ENCODE results near the gene SUSD3. TPM values are rescaled to one million over a fixed set of nuclear protein-coding genes. Genes with fewer than 3 reads are reported as not detected.

The SUSD3 gene
- total RNA-seq, 1 donor from 2014 or later, result not detected

DNA sequence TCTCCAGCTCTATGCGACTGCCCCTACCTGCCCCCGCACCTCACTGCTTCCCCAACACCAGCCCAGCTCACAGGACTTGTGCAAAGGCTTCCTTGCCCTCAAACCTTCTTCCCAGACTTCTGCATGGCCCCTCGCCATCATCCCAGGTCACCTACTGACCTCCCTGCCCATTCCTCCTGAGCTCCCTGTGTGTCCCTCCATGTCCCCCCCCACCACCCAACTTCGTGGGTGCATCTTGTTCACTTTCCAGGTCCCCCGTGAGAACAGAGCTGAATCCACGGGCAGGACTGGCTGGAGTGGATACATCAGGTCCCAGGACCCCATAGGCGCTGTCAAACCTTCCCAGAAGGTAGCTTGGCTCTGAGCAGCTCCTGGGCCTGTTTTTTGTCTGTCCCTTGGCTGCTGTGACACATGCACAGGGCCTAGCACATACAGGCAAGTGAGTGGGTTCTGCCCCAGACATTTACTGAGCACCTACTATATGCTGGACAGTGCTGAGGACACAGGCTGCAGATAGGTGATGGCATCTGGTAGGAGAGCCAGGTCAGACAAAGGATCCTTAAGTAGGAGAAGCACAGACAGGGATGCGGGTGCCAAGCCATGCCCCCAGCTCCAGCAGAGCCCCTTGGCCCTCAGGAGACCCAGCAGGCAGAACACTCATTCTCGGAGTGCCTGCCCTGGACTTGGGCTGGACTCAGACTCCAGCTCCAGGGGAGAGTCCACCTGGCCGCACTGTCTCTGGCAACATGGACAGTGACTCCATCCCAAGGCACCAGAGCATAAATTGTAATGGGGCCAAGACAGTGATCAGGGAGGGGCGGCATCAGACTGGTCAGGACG lies 60.6 kb downstream of the SUSD3 start:
- H3K27ac Mint-ChIP-seq (ENCODE audit: unreplicated experiment), result no peak overlapping the region
- DNase-seq (ENCODE audit: low spot score), result peak; percentile 71
- TF ChIP-seq, protein P1, sequence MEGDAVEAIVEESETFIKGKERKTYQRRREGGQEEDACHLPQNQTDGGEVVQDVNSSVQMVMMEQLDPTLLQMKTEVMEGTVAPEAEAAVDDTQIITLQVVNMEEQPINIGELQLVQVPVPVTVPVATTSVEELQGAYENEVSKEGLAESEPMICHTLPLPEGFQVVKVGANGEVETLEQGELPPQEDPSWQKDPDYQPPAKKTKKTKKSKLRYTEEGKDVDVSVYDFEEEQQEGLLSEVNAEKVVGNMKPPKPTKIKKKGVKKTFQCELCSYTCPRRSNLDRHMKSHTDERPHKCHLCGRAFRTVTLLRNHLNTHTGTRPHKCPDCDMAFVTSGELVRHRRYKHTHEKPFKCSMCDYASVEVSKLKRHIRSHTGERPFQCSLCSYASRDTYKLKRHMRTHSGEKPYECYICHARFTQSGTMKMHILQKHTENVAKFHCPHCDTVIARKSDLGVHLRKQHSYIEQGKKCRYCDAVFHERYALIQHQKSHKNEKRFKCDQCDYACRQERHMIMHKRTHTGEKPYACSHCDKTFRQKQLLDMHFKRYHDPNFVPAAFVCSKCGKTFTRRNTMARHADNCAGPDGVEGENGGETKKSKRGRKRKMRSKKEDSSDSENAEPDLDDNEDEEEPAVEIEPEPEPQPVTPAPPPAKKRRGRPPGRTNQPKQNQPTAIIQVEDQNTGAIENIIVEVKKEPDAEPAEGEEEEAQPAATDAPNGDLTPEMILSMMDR (IDR thresholded peaks at IDR 0.05), result no peak

DNA sequence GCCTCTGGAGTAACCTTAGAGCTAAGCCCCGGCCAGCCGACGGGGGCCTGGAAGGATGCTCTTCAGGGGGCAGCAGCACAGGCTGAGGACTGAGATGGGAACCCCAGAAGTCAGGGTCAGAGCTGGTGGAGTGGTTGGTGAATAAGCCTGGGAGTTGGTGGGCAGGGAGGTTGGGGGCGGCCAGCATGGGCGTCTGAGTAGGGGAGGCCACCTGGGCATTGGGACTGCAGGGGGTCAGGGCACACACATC lies 61.1 kb downstream of the SUSD3 start:
- Mint-ChIP-seq H3K36me3 (ENCODE audit: low read depth) (peaks cover 7% of the 10 kb centered on the region), H3K4me1 (ENCODE audit: low read depth) (peaks cover 11% of the 10 kb centered on the region), H3K27me3 (ENCODE audit: low read depth) (no peaks in the 10 kb centered on the region), H3K27ac (ENCODE audit: unreplicated experiment) (peak overlapping the region; percentile 82), H3K4me3 (ENCODE audit: unreplicated experiment) (no peak overlapping the region), H3K9me3 (ENCODE audit: low read depth) (no peaks in the 10 kb centered on the region)
- DNase-seq (ENCODE audit: low spot score), result no peak
- TF ChIP-seq, protein P1 (IDR thresholded peaks at IDR 0.05), result no peak

More for the DNA sequence above, 60.6 kb downstream of the SUSD3 start:
- Mint-ChIP-seq H3K4me1 (ENCODE audit: low read depth) (peaks cover 11% of the 10 kb centered on the region), H3K4me3 (ENCODE audit: unreplicated experiment) (no peak overlapping the region), H3K36me3 (ENCODE audit: low read depth) (peaks cover 6% of the 10 kb centered on the region), H3K9me3 (ENCODE audit: low read depth) (no peaks in the 10 kb centered on the region), H3K27me3 (ENCODE audit: low read depth) (no peaks in the 10 kb centered on the region)

DNA sequence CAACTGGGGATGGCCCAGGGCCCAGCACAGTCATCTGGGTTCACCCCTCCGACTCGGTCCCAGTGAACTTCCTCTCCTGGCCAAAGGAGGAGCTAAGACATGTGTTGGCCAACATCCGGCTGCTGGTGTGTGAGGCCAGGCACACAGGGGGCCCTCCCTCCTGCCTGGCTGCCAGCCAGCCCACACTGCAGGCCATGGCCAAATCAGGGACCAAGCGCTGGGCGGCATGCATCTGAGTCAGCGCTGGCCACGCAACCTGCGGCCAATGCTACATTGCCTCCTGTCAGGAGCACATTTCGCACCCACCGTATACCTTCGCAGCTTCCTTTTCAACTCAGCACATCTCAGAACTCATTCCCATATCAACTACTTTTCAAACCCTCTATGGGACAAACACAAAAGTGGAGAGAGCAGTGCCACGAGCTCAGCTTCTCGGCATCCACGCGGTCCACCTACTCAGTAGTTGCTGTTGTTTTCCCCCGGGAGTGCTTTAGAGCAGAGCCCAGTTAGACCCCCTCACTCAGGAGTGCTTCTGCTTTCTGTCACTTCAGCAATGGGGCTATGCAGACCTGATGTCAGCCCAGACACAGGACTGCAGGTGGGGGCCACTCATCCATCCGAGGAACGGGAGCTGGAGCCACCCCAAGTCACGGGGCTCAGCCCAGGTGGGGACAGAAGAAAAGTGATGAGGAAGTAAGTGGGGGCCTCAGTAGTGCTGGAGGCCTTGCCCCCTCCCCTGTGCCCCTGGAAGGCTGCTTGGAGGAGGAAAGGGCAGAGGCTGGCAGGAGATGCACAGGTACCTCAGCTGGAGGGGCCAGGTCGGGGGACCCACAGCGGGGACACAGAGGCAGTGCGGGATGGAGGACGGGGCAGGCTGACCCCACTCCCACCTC lies 61.7 kb downstream of the SUSD3 start:
- H3K9me3 Mint-ChIP-seq (ENCODE audit: low read depth), result no peaks in the 10 kb centered on the region
- H3K4me3 Mint-ChIP-seq (ENCODE audit: unreplicated experiment), result no peak overlapping the region
- TF ChIP-seq, protein P1 (IDR thresholded peaks at IDR 0.05), result peak; percentile 64
- H3K4me1 Mint-ChIP-seq (ENCODE audit: low read depth), result peaks cover 11% of the 10 kb centered on the region
- H3K36me3 Mint-ChIP-seq (ENCODE audit: low read depth), result peaks cover 10% of the 10 kb centered on the region
- DNase-seq (ENCODE audit: low spot score), result peak; percentile 87
- no peaks in the 10 kb centered on the region for H3K27me3 Mint-ChIP-seq (ENCODE audit: low read depth)
- H3K27ac Mint-ChIP-seq (ENCODE audit: unreplicated experiment), result peak overlapping the region; percentile 82

DNA sequence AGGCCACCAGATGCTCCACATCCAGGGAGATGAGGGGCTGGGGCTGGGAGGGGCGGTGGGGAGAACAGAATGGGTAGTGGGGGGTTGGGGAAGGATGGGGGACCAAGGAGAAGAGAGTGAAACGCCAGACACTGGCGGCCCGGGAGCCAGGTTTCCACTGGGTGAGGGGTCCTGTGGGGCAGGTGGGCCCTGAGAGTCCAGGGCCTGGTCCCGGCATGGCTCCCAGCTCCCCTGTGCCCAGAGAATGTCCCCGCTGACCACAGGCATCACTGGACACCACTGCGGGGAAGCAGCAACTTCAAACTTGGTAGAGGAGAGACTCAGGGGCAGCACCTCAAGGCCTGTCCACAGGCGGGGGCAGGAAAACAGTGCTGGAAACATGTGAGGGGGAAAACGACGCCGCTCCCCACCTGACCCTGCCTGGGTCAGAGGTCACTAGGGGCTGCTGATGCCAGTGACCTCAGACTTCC lies 62.4 kb downstream of the SUSD3 start:
- Mint-ChIP-seq H3K36me3 (ENCODE audit: low read depth) (peaks cover 10% of the 10 kb centered on the region), H3K27ac (ENCODE audit: unreplicated experiment) (no peak overlapping the region), H3K27me3 (ENCODE audit: low read depth) (no peaks in the 10 kb centered on the region), H3K9me3 (ENCODE audit: low read depth) (no peaks in the 10 kb centered on the region), H3K4me3 (ENCODE audit: unreplicated experiment) (no peak overlapping the region), H3K4me1 (ENCODE audit: low read depth) (peaks cover 13% of the 10 kb centered on the region)
- peak; percentile 75 for DNase-seq (ENCODE audit: low spot score)
- TF ChIP-seq, protein P1 (IDR thresholded peaks at IDR 0.05), result no peak
